Neural progenitor cell (in vitro differentiated cells): Measurements from ENCODE around the gene MAK. TPM values are rescaled to one million over a fixed set of nuclear protein-coding genes. Genes with fewer than 3 reads are reported as not detected.

Experiments used
- DNase-seq: peaks from one replicate; pipeline ENCODE4 v3.0.0-alpha.2; 2016; ENCODE audit warnings: low spot score
- H2AFZ ChIP-seq: fragments of 200-600 bp; sonication (generic); replicated peaks from 2 replicates; pipeline ENCODE4 v1.6.1; 2016; ENCODE audit warnings: antibody characterized with exemption
- H3F3A ChIP-seq: fragments of 200-600 bp; sonication (generic); 2 replicates; pipeline ENCODE4 v1.6.1; 2016; ENCODE audit warnings: antibody characterized with exemption, low read depth
- H3K27ac ChIP-seq: fragments of 200-600 bp; sonication (generic); 2 replicates; pipeline ENCODE4 v1.5.1; 2016; ENCODE audit warnings: mild to moderate bottlenecking
- H3K27me3 ChIP-seq: fragments of 200-600 bp; sonication (generic); 2 replicates; pipeline ENCODE4 v1.6.1; 2016; ENCODE audit warnings: mild to moderate bottlenecking, moderate library complexity
- H3K36me3 ChIP-seq: fragments of 200-600 bp; sonication (generic); 2 replicates; pipeline ENCODE4 v1.5.1; 2016
- H3K4me1 ChIP-seq: fragments of 200-600 bp; sonication (generic); 2 replicates; pipeline ENCODE4 v1.6.1; 2016; ENCODE audit warnings: mixed run types
- H3K4me2 ChIP-seq: fragments of 200-600 bp; sonication (generic); 2 replicates; pipeline ENCODE4 v1.6.1; 2016
- H3K4me3 ChIP-seq: fragments of 200-600 bp; sonication (generic); 2 replicates; pipeline ENCODE4 v1.5.1; 2016
- H3K79me2 ChIP-seq: fragments of 200-600 bp; sonication (generic); 2 replicates; pipeline ENCODE4 v1.6.1; 2016; ENCODE audit warnings: low read depth
- H3K9ac ChIP-seq: fragments of 200-600 bp; sonication (generic); 2 replicates; pipeline ENCODE4 v1.6.1; 2016
- H3K9me3 ChIP-seq: fragments of 200-600 bp; sonication (generic); 2 replicates; pipeline ENCODE4 v1.5.1; 2016; ENCODE audit warnings: low read depth
- H4K20me1 ChIP-seq: fragments of 200-600 bp; sonication (generic); 2 replicates; pipeline ENCODE4 v1.6.1; 2016; ENCODE audit warnings: low read depth
- H3K27ac Mint-ChIP-seq: 3 replicates; pipeline ENCODE4 v1.8.0; 2021; ENCODE audit warnings: mixed read lengths
- H3K27me3 Mint-ChIP-seq: 2 replicates; pipeline ENCODE4 v1.8.0; 2022; ENCODE audit warnings: low read depth, mild to moderate bottlenecking, inconsistent platforms, moderate library complexity, mixed read lengths; ENCODE audit not compliant: insufficient read depth
- H3K36me3 Mint-ChIP-seq: 3 replicates; pipeline ENCODE4 v1.8.0; 2021; ENCODE audit warnings: mixed read lengths
- H3K4me1 Mint-ChIP-seq: 3 replicates; pipeline ENCODE4 v1.8.0; 2021; ENCODE audit warnings: mixed read lengths
- H3K4me3 Mint-ChIP-seq: 3 replicates; pipeline ENCODE4 v1.8.0; 2021; ENCODE audit warnings: mild to moderate bottlenecking, moderate library complexity, mixed read lengths
- H3K9me3 Mint-ChIP-seq: 3 replicates; pipeline ENCODE4 v1.8.0; 2020; ENCODE audit warnings: mixed read lengths
- CTCF ChIP-seq: fragments of 200-600 bp; sonication (generic); IDR thresholded peaks from 2 replicates; pipeline ENCODE4 v1.5.1; 2017; ENCODE audit warnings: antibody characterized with exemption, mild to moderate bottlenecking
- EZH2 ChIP-seq: fragments of 200-600 bp; sonication (generic); IDR thresholded peaks from 2 replicates; pipeline ENCODE4 v1.6.1; 2017; ENCODE audit warnings: antibody characterized with exemption, mild to moderate bottlenecking, moderate library complexity
- EZH2phosphoT487 ChIP-seq: fragments of 200-600 bp; sonication (generic); IDR thresholded peaks from 2 replicates; pipeline ENCODE4 v1.6.1; 2017; ENCODE audit warnings: antibody characterized with exemption
- total RNA-seq: library from RNA; depleted of rRNA; stranded (reverse); fragments of >200 nt; gene quantifications from 2 replicates; pipeline ENCODE4 v1.2.3, GENCODE V29; 2015; ENCODE audit warnings: low replicate concordance

Gene MAK
- total RNA-seq, 1 donor from 2014 or later, result 4.2 TPM

- peak overlapping the region; percentile 25 for H3K4me3 ChIP-seq
- peak; percentile 48 for DNase-seq
Observed at GRCh38 chr6:10884245-10884972, 46.1 kb upstream of the MAK start.

GRCh38 chr6:10883312-10884244 is 45.2 kb upstream of the MAK start:
- Histone ChIP-seq H3K9ac (no peak overlapping the region), H2AFZ (no peak overlapping the region), H3K79me2 (no peaks in the 10 kb centered on the region), H3F3A (peaks cover 34% of the 10 kb centered on the region), H4K20me1 (peaks cover 19% of the 10 kb centered on the region), H3K4me1 (peaks cover 3% of the 10 kb centered on the region), H3K36me3 (no peaks in the 10 kb centered on the region), H3K9me3 (no peaks in the 10 kb centered on the region), H3K27ac (no peak overlapping the region), H3K27me3 (peaks cover 87% of the 10 kb centered on the region), H3K4me2 (peak overlapping the region; percentile 74), H3K4me3 (peak overlapping the region; percentile 25)
- peaks cover 57% of the 10 kb centered on the region for H3K27me3 Mint-ChIP-seq
- H3K4me3 Mint-ChIP-seq, result no peak overlapping the region
- peak; percentile 49 for DNase-seq
- no peak overlapping the region for H3K27ac Mint-ChIP-seq
- H3K9me3 Mint-ChIP-seq, result peaks cover 3% of the 10 kb centered on the region
- TF ChIP-seq CTCF (no peak), EZH2 (peak; percentile 94), EZH2phosphoT487 (peak; percentile 88)
- no peaks in the 10 kb centered on the region for H3K36me3 Mint-ChIP-seq
- H3K4me1 Mint-ChIP-seq, result peaks cover 4% of the 10 kb centered on the region

More at GRCh38 chr6:10884245-10884972, 46.1 kb upstream of the MAK start:
- Histone ChIP-seq H4K20me1 (peaks cover 19% of the 10 kb centered on the region), H3K4me1 (peaks cover 3% of the 10 kb centered on the region), H3K36me3 (no peaks in the 10 kb centered on the region), H3K9me3 (no peaks in the 10 kb centered on the region), H3F3A (peaks cover 34% of the 10 kb centered on the region), H3K4me2 (peak overlapping the region; percentile 74), H3K27me3 (peaks cover 79% of the 10 kb centered on the region), H3K27ac (no peak overlapping the region), H3K9ac (no peak overlapping the region), H2AFZ (no peak overlapping the region), H3K79me2 (no peaks in the 10 kb centered on the region)
- Mint-ChIP-seq H3K27ac (no peak overlapping the region), H3K27me3 (peaks cover 56% of the 10 kb centered on the region), H3K9me3 (peaks cover 3% of the 10 kb centered on the region), H3K4me1 (peaks cover 4% of the 10 kb centered on the region), H3K4me3 (no peak overlapping the region), H3K36me3 (no peaks in the 10 kb centered on the region)
- TF ChIP-seq EZH2 (peak; percentile 71), EZH2phosphoT487 (no peak), CTCF (no peak)

GRCh38 chr6:10882657-10883171 is 44.4 kb upstream of the MAK start:
- Mint-ChIP-seq H3K36me3 (no peaks in the 10 kb centered on the region), H3K4me1 (peaks cover 2% of the 10 kb centered on the region), H3K9me3 (peaks cover 3% of the 10 kb centered on the region), H3K4me3 (no peak overlapping the region), H3K27me3 (peaks cover 56% of the 10 kb centered on the region), H3K27ac (no peak overlapping the region)
- no peak overlapping the region for H3K9ac ChIP-seq
- peaks cover 94% of the 10 kb centered on the region for H3K27me3 ChIP-seq
- no peak for TF ChIP-seq CTCF
- TF ChIP-seq EZH2phosphoT487, result peak; percentile 61
- no peak for TF ChIP-seq EZH2
- peak; percentile 54 for DNase-seq
- peaks cover 3% of the 10 kb centered on the region for H3K4me1 ChIP-seq
- H2AFZ ChIP-seq, result no peak overlapping the region
- H3K36me3 ChIP-seq, result no peaks in the 10 kb centered on the region
- H4K20me1 ChIP-seq, result peaks cover 19% of the 10 kb centered on the region
- H3F3A ChIP-seq, result peaks cover 33% of the 10 kb centered on the region
- no peaks in the 10 kb centered on the region for H3K79me2 ChIP-seq
- H3K9me3 ChIP-seq, result no peaks in the 10 kb centered on the region
- peak overlapping the region; percentile 40 for H3K4me3 ChIP-seq
- no peak overlapping the region for H3K27ac ChIP-seq
- peak overlapping the region; percentile 74 for H3K4me2 ChIP-seq
